ENCODE data around the gene BICD1.
"Not testable (repeated sequence)": the region's sequence is repeated elsewhere in the genome, so short reads cannot be mapped to it uniquely, and the experiment has no call there.

Gene BICD1

DNA sequence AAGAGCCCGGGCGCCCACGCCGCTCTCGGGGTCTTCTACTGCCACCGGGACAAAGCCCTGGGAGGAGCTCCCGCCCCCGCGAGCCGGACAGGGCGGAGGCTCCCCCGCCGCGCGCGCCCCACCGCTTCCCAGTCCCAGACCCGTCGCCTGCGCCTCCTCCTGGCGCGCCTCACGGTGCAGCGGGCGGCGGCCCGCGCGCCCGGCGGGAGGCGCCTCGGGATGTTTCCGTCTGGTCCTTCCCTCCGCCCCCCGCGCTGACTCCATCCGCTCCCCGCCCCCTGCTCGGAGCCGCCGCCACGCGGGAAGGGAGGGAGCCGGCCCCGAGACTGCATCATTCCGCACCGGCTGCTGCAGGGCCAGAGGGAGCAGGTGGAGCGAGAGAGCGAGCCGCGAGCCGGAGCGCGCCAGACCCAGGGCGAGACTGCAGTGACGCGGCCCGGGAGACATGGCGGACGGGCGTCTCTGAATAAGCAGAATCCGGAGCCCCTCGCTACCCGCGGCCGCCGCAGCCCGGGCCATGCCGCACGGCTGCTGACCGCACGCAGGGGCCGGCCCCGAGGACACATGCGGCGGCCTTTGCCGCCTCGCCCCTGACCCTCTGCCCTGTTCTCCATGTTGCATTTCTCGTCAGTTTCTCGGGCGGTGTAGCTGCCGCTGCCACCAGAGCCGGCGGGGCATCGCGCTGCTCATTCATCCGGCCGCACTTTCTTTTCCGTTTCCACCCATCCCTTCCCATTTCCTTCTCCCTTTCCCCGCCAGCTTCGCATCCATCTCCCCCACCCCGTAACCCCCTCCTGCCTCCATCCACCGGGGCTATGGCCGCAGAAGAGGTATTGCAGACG is at the start of gene BICD1:
Gene BICD1 (plus strand): TSS at position 331 of the 842 bp plus-strand sequence. CDS start 485 bp downstream, at position 816.
- peak; percentile 81 for DNase-seq

- DNase-seq = no peak
Observed at GRCh38 chr12:32061033-32061432, 45.6 kb upstream of the BICD1 start.

DNA sequence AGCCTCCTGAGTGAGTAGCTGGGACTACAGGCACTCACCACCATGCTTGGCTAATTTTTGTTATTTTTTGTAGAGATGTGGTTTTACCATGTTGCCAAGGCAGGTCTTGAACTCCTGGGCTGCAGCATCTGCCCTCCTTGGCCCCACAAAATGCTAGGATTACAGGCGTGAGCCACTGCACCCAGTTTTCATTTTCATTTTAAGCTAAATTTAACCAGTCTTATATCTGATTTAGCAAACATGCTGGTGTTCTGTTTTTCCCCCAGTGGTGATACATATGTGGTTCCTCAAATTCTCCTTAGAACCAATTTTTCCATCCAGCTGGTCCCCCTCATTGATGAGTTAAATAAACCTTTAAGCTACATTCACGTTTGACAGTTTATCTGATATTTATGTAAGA is 43.8 kb upstream of the BICD1 start:
- peak; percentile 1 for DNase-seq

DNA sequence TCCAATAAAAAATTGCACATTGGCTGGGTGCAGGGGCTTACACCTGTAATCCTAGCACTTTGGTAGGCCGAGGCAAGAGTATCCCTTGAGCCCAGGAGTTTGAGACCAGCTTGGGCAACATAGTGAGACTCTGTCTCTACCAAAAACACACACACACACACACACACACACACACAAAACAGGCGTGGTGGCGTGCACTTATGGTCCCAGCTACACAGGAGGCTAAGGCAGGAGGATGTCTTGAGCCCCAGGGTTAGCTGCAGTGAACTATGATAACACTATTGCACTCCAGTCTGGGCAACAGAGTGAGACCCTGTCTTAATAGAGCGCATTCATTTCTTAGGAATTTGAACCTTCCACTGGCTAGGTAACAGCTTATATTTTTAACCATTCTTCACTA is 42.9 kb upstream of the BICD1 start:
- no peak for DNase-seq

DNA sequence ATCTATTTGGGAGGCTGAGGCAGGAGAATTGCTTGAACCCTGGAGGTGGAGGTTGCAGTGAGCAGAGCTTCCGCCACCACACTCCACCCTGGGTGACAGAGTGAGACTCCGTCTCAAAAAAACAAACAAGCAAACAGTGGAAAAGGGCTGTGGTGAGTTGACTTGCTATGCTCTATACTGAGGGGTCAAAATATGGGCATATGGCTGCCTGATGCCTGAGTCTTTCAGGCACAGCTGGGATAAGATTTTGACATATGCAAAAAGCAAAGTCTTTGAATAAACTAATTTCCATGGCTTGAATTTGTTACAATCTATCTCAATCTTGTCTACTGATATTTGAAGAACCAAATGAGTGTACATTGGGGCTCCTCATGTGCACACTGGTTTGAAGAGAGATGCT is 40.4 kb upstream of the BICD1 start:
- DNase-seq = no peak

GRCh38 chr12:32069071-32069470 is 37.6 kb upstream of the BICD1 start:
- no peak for DNase-seq

DNA sequence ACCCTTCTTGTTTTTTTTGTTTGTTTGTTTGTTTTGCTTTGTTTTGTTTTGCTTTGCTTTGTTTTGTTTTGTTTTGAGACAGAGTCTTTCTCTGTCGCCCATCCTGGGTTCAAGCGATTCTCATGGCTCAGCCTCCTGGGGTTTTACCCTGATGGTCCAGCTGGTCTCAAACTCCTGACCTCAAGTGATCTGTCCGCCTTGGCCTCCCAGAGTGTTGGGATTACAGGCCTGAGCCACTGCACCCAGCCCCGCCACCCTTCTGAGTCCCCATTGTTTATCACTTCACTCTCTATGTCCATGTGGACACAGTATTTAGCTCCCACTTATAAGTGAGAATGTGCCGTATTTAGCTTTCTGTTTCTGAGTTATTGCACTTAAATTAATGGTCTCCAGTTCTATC is 36.9 kb upstream of the BICD1 start:
- DNase-seq = no peak

DNA sequence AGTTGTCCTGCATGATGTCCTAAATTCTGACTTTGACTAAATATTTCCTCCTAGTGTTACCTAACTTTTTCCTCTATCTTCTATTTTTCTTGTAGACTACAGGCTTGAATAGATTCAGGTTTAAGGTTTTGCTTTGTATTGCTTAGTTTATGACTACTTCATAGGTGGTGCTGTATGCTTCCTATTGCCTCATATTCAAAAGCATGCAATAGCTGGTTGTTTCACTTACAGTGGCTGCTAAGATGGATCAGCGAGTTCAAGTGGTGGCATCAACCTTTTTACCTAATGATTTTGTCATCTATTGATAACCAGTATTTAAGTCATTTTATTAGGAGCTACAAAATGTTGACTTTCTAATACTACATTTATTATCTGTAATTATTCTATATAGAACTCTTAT is 36.3 kb upstream of the BICD1 start:
- no peak for DNase-seq

GRCh38 chr12:32072102-32072501 is 34.5 kb upstream of the BICD1 start:
- DNase-seq = no peak

- no peak for DNase-seq
Observed at GRCh38 chr12:32074432-32074831, 32.2 kb upstream of the BICD1 start.

GRCh38 chr12:32076941-32077340 is 29.7 kb upstream of the BICD1 start:
- DNase-seq = no peak

DNA sequence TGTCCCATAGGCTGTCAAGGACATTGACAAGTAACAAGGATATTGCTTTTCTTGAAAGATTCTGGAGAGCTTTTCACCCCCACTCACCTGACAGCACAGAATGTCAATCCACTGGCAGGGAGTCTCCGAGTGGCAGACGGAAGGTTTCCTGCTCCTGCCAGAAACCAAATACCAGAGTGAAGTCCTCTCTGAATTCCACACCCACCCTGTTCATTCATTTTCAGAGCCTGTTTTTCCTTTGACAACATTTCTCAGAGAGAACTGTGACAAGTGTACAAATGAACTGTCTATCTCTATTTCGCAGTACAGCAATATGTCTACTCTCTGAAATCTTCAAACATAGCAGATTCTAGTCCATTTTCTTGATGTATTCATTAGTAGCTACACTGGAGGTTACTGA is 26.2 kb upstream of the BICD1 start:
- DNase-seq = no peak

DNA sequence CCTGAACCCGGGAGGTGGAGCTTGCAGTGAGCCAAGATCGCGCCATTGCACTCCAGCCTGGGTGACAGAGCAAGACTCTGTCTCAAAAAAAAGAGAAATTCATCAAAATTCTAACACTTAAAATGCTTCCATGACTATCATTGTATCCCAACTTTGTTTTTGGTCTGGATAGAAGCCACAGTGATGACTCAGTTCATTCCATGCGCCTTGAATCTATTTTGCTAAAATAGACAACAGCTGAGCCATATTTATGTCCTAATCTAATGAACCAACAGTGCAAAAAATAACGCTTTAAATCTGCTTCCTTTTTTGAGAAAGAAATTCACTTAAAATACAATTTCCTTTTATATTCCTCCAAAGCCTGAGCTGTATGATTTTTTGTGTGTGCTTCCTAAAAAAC is 23.2 kb upstream of the BICD1 start:
- DNase-seq = no peak

DNA sequence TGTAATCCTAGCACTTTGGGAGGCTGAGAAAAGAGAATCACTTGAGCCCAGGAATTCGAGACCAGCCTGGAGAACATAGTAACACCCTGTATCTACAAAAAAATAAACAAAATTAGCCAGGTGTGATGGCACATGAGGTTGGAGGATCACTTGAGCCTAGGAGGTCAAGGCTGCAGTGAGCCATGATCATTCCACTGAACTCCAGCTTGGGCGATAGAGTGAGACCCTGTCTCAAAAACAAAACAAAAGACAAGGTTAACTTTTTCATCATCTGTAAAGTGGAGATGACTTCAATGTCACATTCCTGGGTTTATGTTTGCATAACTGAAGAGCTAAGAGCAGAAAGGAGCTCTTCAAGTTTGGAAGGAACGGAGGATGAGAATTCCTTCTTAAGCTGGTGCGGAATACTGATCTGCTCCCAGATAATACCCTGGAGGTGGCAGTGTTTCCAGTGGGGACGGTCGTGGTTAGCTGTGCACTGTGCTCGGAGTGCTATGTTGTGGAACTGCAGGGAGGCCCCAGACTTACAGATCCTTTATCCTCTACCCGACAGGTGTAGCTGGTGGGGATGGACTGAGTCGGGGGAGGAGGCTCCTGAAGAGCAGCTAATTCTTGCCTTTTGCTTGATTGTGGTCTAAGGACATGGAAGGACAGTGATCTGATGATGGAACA is 22.5 kb upstream of the BICD1 start:
- no peak for DNase-seq

DNA sequence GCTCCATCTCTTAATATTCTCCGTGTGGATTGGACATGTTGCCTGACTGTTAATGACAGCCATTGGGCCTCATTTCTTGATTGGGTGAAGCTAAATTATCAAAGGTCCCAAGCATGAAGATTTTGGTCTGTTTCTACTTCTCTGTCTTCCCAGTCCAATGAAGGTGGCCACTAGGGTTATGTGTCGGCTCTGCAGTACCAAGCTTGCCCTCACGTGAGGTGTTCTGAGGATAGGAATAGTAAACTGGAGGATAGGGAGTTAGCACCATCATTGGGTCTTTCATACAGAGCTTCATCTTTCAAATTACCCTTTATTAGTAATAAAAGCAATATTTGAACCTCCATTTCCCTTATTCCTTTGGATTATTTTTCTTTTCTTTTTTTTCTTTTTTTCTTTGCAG is 21.9 kb upstream of the BICD1 start:
- DNase-seq = no peak

GRCh38 chr12:32087306-32087705 is 19.3 kb upstream of the BICD1 start:
- no peak for DNase-seq

- DNase-seq = no peak
Observed at GRCh38 chr12:32089156-32089555, 17.5 kb upstream of the BICD1 start.

DNA sequence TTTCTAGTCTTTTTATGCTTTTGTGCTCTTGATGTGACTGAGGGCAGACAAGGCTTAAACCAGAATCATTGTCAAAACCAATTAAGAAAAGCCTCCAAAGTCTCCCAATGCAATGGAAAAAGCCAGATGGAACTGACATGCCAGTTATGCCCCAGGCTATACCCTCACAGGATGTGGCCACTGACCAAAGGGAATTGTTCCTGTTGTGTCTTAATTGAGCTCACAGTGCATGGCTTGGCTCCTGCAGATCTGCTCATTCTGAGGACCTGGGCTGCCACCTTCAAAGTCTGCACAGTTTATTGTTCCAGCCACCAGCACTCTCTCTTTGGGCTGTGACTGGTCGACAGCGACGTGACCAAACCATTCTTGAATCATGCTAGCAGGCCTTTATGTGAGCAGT is 17.1 kb upstream of the BICD1 start:
- DNase-seq = no peak

DNA sequence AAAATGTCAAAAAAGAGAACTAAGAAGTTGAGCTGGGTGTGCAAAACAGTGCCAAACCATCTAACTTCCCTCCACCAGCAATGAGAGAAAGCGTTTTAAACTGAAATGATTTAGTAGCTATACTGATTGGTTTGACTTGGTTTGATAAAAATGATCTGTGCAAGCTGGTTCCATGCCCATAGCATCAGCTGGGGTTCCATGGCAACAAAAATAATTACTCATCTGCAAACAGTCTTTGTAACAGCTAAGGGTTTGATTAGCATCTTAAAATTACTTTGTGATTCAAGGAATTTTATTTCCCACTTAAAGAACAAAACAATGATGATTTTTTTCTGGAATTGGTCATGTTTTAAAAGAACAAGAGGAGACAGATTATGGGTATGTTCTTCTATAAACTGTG is 15.0 kb upstream of the BICD1 start:
- no peak for DNase-seq

DNA sequence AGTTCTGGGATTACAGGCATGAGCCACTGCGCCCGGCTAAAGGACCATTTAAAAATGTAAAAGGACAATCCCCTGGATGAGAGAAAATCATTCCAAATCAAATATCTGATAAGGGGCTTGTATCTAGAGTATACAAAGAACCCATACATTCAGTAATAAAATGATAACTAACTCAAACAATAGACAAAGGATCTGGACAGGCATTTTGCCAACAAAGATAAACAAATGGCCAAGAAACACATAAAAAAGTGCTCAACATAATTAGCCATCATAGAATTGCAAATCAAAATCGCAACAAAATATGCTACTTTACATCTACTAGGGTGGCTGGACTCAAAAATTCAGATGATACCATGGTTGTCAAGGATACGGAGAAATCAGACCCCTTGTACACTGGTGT is 8.5 kb upstream of the BICD1 start:
- no peak for DNase-seq

GRCh38 chr12:32099275-32099674 is 7.4 kb upstream of the BICD1 start:
- DNase-seq = not testable (repeated sequence)

DNA sequence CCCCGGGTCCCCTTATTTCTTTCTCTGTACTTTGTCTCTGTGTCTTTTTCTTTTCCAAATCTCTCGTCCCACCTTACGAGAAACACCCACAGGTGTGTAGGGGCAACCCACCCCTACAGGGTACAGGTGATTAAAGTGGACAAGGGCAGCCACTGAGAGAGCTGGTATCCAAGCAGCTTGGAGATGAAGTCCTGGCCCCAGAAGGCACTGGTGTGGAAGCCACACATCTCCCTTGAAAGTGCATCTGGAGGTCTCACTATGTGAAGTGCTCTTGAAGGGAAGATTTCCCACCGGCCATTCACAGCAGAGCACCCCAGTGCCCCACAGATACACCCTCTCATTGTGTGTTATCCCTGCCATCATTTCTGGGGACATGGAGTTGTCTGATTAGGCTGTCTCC is 6.3 kb upstream of the BICD1 start:
- no peak for DNase-seq

- DNase-seq = no peak
Observed at GRCh38 chr12:32100888-32101287, 5.8 kb upstream of the BICD1 start.

- no peak for DNase-seq
Observed at GRCh38 chr12:32102234-32102633, 4.4 kb upstream of the BICD1 start.
